NCI-H1930 (cell line): ENCODE data around the gene COX18.

ENCODE experiments used
- DNase-seq, 2 experiments: peaks; one replicate each; lab custom pipeline; 2025; lab: John Stamatoyannopoulos, UW

The COX18 gene

GRCh38 chr4:73069338-73070073 is at the start of gene COX18:
TSS of gene COX18 (minus strand) at chr4:73069716. CDS start at chr4:73069649, 67 bp downstream.
- peak; percentile 93 to 97 for DNase-seq

- no peak for DNase-seq
Measured at GRCh38 chr4:73109493-73109892, 40.0 kb upstream of the COX18 start.

GRCh38 chr4:73104695-73105094 is 35.2 kb upstream of the COX18 start:
- no peak for DNase-seq

- no peak for DNase-seq
Measured at GRCh38 chr4:73103799-73104503, 34.4 kb upstream of the COX18 start.

- DNase-seq = no peak
Measured at GRCh38 chr4:73099143-73099542, 29.6 kb upstream of the COX18 start.

- DNase-seq = no peak
Measured at GRCh38 chr4:73098713-73099112, 29.2 kb upstream of the COX18 start.

- DNase-seq = no peak
Measured at GRCh38 chr4:73098016-73098415, 28.5 kb upstream of the COX18 start.

- no peak for DNase-seq
Measured at GRCh38 chr4:73092868-73093267, 23.4 kb upstream of the COX18 start.

- no peak for DNase-seq
Measured at GRCh38 chr4:73090738-73091137, 21.2 kb upstream of the COX18 start.

- no peak for DNase-seq
Measured at GRCh38 chr4:73087871-73088270, 18.4 kb upstream of the COX18 start.

GRCh38 chr4:73086095-73086868 is 16.8 kb upstream of the COX18 start:
- no peak for DNase-seq

GRCh38 chr4:73080789-73081188 is 11.3 kb upstream of the COX18 start:
- no peak for DNase-seq

- DNase-seq = no peak
Measured at GRCh38 chr4:73075832-73076231, 6.3 kb upstream of the COX18 start.

- DNase-seq = no peak
Measured at GRCh38 chr4:73070074-73070390, 516 bp upstream of the COX18 start.

- DNase-seq = no peak
Measured at GRCh38 chr4:73068491-73069337, 802 bp downstream of the COX18 start.

- no peak for DNase-seq
Measured at GRCh38 chr4:73067971-73068394, 1.5 kb downstream of the COX18 start.

GRCh38 chr4:73066928-73067327 is 2.6 kb downstream of the COX18 start:
- no peak for DNase-seq

GRCh38 chr4:73066445-73066844 is 3.1 kb downstream of the COX18 start:
- DNase-seq = no peak

- no peak for DNase-seq
Measured at GRCh38 chr4:73064536-73064935, 5.0 kb downstream of the COX18 start.

GRCh38 chr4:73055241-73055897 is 14.1 kb downstream of the COX18 start:
- no peak for DNase-seq

- DNase-seq = no peak
Measured at GRCh38 chr4:73053974-73054480, 15.5 kb downstream of the COX18 start.
